HL-60/S4 treated with retinoic acid at 250 ng/mL for 4 days and 3 days (cell line): ENCODE data around the gene COMMD4.
"Not testable (repeated sequence)": the region's sequence is repeated elsewhere in the genome, so short reads cannot be mapped to it uniquely, and the experiment has no call there.

Experiments
- in situ Hi-C: fragments of 300-500 bp; cut with MboI; formaldehyde crosslinking; loops from 2 replicates; pipeline ENCODE4 v1.7.0; 2022; ENCODE audit warnings: low sequenced_read_pairs

The COMMD4 gene

DNA sequence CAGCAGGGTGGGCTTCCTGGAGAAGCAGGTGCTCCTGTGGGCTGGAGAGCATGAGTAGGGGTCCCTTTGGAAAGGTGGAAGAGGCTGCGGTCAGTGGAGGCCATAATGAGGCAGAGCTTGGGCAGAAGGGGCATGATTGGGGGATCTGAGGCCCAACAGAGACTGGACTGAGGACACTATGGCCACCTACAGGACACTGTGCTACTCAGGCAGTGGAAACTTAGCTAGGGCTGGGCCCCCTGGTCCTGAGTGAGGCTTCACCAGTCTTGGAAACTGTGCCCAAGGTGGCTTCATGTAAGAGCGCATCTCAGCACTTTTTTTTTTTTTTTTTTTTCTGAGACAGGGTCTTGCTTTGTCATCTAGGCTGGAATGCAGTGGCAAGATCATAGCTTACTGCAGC is 6.3 kb upstream of the COMMD4 start:
- in situ Hi-C loops, result no loop called here

- in situ Hi-C loops, result not testable (repeated sequence)
These were observed 3.8 kb upstream of the COMMD4 start for GRCh38 chr15:75332093-75332492.

DNA sequence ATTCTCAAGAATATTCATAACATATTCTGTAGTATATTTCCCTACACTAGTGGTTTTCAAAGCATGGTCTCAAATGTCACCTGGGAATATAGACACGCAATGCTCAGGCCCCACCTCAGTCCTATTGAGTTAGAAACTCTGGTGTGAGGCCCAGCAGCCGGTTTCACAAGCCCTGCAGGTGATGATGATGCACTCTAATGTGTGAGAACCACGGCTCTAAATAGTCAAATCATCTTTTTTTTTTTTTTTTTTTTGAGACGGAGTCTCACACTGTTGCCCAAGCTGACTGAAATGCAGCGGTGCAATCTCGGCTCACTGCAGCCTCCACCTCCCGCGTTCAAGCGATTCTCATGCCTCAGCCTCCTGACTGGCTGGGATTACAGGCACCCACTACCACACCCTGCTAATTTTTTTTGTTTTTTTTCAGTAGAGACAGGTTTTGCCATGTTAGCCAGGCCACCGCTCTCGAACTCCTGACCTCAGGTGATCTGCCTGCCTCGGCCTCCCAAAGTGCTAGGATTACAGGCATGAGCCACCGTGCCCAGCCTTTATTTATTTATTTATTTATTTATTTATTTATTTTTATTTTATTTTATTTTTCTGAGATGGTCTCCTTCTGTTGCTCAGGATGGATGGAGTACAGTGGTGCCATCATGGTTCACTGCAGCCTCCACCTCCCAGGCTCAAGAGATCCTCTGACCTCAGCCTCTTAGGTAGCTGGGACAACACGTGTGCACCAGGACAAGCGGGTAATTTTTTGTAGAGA is 2.0 kb upstream of the COMMD4 start:
- in situ Hi-C loops, result not testable (repeated sequence)

- in situ Hi-C loops, result no loop called here
These were observed 554 bp upstream of the COMMD4 start for GRCh38 chr15:75335313-75335704.

GRCh38 chr15:75338661-75339240 is 2.9 kb downstream of the COMMD4 start:
- in situ Hi-C loops, result no loop called here

DNA sequence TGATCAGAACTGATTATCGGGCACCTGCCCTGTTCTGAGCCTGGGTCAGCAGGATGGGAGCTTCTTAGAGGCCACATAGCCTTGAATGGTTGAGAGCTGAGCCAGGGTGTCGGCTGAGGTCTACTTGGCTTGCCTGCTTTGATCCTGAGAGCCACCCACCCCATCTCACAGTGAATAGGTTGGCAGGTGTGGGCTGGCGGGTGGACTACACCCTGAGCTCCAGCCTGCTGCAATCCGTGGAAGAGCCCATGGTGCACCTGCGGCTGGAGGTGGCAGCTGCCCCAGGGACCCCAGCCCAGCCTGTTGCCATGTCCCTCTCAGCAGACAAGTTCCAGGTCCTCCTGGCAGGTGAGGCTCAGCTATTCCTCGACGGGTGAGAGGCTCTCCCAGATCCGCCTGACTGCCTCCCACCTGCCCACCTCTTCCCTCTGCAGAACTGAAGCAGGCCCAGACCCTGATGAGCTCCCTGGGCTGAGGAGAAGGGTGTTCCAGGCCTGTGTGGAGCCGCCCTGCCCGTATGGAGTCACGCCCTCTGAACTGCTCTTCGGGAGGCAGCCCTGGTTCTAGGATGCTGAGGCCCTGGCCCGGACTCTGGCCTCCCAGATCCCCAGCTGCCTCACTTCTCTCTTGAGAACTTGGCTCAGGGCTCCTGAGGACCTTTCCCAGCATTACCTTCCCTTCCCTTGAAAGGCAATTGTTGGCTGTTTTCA is 3.8 kb downstream of the COMMD4 start:
- in situ Hi-C loops, result no loop called here

GRCh38 chr15:75342221-75342620 is 6.4 kb downstream of the COMMD4 start:
- in situ Hi-C loops, result no loop called here

- in situ Hi-C loops, result not testable (repeated sequence)
These were observed 8.1 kb downstream of the COMMD4 start for GRCh38 chr15:75343953-75344352.

- in situ Hi-C loops, result no loop called here
These were observed 10.9 kb downstream of the COMMD4 start, which contains the start of gene NEIL1 for GRCh38 chr15:75346796-75347221. Gene NEIL1, plus strand, starts transcription at chr15:75347039. Its CDS starts 1,867 bp downstream, at chr15:75348906.

- in situ Hi-C loops, result no loop called here
These were observed 11.6 kb downstream of the COMMD4 start for GRCh38 chr15:75347222-75348033.

DNA sequence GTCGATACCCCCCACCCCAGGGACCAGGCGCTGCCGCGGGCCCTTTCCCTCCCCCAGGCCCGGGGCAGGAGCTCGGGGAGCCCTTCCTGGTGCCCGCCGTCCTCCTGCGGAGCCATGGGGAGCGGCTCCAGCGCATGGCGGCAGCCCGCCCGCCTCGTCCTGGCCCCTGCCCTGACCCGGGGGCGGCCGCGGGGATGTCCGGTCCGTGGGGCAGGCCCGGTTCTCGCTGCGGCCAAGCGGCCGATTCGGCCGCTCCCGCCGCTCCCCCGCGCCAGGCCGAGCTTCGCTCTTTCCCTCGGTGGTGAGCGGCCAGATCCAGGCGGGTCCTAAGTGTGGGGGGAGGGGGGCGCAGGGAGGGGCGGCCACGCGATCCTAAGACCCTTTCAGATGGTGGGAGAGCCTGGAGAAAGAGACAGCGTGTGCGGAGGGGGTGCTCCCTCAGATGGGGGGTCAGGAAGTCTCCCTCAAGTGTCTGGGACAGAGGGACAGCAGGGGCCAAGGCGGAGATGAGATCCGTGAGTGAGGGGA is 12.2 kb downstream of the COMMD4 start:
- in situ Hi-C loops, result no loop called here

DNA sequence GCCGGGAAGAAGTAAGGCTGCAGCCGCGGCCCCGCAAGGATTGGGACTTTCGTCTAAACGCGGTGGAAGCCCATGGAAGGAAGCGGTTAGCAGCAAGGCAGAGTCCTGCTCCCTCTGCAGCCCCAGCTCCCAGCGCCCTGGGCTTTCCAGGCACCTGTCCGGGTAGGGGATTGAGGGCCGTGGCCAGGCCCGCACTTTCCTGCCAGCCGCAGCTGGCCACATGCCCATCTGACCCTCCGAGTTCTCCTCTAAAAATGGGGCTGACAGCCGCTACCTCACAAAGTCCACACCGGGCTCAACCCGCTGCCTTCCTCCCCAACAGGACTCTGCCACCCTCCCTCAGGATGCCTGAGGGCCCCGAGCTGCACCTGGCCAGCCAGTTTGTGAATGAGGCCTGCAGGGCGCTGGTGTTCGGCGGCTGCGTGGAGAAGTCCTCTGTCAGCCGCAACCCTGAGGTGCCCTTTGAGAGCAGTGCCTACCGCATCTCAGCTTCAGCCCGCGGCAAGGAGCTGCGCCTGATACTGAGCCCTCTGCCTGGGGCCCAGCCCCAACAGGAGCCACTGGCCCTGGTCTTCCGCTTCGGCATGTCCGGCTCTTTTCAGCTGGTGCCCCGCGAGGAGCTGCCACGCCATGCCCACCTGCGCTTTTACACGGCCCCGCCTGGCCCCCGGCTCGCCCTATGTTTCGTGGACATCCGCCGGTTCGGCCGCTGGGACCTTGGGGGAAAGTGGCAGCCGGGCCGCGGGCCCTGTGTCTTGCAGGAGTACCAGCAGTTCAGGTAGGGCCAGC is 12.9 kb downstream of the COMMD4 start:
- in situ Hi-C loops, result no loop called here

- in situ Hi-C loops, result not testable (repeated sequence)
These were observed 13.4 kb downstream of the COMMD4 start for GRCh38 chr15:75349351-75349669.

DNA sequence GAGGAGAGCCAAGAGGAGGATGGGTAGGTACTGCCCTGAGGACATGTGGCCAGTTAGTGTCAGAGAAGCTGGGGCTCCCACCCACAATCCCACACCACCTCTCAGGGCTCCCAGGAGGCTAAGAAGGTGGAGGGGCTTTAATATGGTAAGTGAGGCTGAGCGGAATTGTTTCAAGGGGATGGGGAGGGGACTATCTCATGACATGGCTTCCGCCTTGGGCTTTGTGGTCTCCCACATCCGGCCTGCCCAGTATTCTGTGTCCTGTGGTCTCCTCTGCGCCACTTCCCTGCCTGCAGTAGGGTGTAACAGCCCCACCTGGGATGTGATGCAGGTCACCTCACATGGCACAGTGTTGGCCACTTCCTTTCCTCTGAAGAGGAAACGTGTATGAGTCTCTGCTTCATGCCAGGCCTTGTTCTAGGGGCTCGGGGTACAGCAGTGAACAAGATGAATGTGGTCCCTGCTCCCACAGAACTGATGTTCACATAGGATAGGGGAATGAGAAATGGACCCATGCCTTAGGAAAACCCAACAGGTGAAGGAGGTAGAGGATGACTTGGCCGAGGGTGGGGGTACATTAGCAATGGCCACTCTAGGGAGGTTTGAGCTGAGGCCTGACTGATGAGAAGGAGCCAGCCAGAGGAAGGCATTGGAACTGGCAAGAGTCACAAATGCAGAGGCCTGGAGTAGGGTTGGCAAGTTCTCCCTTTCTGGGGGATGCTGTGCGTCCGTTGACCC is 14.2 kb downstream of the COMMD4 start:
- in situ Hi-C loops, result no loop called here

DNA sequence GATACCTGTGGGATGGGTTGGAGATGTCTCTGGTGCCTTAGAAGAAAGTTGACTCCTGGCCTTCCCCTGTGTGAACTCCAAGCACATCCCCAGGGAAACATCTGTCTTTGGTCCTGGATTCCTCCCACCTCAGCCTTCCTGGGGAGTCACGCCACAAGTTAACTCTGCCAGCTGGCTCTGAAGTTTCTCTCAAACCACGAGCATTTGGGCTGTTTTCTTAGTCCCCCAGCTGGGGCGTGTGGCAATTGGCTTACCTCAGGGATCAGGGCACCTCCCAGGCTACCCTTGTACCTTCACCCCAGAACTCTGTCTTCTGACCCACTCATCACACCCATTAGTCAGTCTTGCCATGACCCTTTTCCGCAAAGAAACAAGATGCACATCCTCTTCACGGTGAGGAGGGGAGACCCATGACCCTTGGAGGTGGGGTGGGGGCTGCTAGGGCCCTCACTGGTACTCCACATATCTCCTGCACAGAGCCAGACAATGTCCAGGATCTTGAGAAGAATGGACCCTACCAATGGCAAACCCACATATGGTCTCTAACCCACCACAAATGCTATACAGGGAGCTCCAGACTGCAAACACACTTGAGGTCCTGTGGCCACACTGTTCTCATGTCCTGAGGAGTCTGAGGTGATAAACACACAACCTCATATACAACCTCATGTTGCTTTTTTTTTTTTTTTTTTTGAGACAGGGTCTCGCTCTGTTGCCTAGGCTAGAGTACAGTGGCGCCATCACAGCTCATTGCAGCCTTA is 14.9 kb downstream of the COMMD4 start:
- in situ Hi-C loops, result no loop called here

DNA sequence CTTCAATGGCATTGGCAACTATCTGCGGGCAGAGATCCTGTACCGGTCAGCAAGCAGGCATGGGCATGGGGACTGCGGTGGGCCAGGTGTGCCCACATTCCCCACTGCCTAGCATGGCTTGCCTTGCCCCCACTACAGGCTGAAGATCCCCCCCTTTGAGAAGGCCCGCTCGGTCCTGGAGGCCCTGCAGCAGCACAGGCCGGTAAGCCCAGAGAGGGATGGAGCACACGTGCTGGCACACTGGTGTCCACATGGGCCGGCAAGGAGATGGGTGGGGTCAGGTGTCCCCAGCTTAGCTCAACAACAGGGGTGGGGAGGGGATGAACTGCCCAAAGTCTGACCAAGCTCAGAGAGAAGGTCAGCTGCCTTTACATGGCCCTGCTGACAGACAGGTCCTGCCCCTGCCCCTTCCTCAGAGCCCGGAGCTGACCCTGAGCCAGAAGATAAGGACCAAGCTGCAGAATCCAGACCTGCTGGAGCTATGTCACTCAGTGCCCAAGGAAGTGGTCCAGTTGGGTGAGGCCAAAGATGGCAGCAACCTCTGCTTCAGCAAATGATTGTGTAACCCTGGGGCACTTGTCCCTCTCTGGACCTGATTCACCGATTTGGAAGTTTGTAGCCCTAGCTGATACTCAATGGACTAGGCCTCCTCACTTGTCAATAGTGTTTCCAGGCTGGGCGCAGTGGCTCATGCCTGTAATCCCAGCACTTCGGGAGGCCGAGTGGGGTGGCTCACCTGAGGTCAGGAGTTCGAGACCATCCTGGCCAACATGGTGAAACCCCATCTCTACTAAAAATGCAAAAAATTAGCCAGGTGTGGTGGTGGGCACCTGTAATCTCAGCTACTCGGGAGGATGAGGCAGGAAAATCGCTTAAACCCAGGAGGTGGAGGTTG is 16.6 kb downstream of the COMMD4 start:
- in situ Hi-C loops, result no loop called here

DNA sequence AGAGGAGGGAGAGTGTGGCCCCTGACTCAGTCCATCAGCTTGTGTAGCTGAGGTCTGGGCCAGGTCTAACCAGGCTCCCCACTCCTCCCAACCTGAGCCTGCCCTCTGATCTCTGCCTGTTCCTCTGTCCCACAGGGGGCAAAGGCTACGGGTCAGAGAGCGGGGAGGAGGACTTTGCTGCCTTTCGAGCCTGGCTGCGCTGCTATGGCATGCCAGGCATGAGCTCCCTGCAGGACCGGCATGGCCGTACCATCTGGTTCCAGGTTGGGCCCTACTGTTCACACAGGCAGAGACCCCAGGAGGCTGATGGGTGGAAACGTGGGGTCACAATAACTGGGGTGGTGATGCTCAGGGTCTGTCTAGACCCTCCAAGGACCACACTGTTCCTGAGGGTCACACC is 17.7 kb downstream of the COMMD4 start:
- in situ Hi-C loops, result no loop called here

GRCh38 chr15:75354454-75354853 is 18.6 kb downstream of the COMMD4 start:
- in situ Hi-C loops, result no loop called here
